GM18498 (cell line): ENCODE results near the gene ZDHHC19.
"Not testable (repeated sequence)": the region's sequence is repeated elsewhere in the genome, so short reads cannot be mapped to it uniquely, and the experiment has no call there.

Experiments used
- ATAC-seq: cut with Tn5 transposase; IDR thresholded peaks from one replicate; pipeline ENCODE4 v1.9.1; 2021; ENCODE audit warnings: mild to moderate bottlenecking, moderate library complexity; ENCODE audit not compliant: unreplicated experiment

ZDHHC19 gene

GRCh38 chr3:196225763-196226364 lies 14.7 kb upstream of the ZDHHC19 start:
- no peak for ATAC-seq

- ATAC-seq = no peak
Observed at GRCh38 chr3:196225086-196225485, 13.9 kb upstream of the ZDHHC19 start.

GRCh38 chr3:196222876-196223595 lies 11.8 kb upstream of the ZDHHC19 start:
- ATAC-seq = no peak

GRCh38 chr3:196220991-196221390 lies 9.8 kb upstream of the ZDHHC19 start:
- ATAC-seq = no peak

- no peak for ATAC-seq
Observed at GRCh38 chr3:196220587-196220986, 9.4 kb upstream of the ZDHHC19 start.

GRCh38 chr3:196219970-196220311 lies 8.7 kb upstream of the ZDHHC19 start:
- no peak for ATAC-seq

- peak; percentile 73 for ATAC-seq
Observed at GRCh38 chr3:196219194-196219969, 8.2 kb upstream of the ZDHHC19 start.

GRCh38 chr3:196218155-196218712 lies 7.0 kb upstream of the ZDHHC19 start:
- ATAC-seq = no peak

GRCh38 chr3:196217307-196218154 lies 6.3 kb upstream of the ZDHHC19 start:
- ATAC-seq = no peak

GRCh38 chr3:196216681-196217211 lies 5.5 kb upstream of the ZDHHC19 start:
- ATAC-seq = no peak

- no peak for ATAC-seq
Observed at GRCh38 chr3:196216089-196216564, 4.9 kb upstream of the ZDHHC19 start, which contains the start of gene SLC51A. SLC51A (plus strand) TSS chr3:196216534; CDS start chr3:196216713, 179 bp downstream.

GRCh38 chr3:196215493-196216020 lies 4.4 kb upstream of the ZDHHC19 start:
- ATAC-seq = no peak

GRCh38 chr3:196214783-196215441 lies 3.7 kb upstream of the ZDHHC19 start:
- ATAC-seq = no peak

GRCh38 chr3:196209944-196210672 lies 1.1 kb downstream of the ZDHHC19 start:
- not testable (repeated sequence) for ATAC-seq

- ATAC-seq = no peak
Observed at GRCh38 chr3:196208942-196209695, 2.1 kb downstream of the ZDHHC19 start.

GRCh38 chr3:196207833-196208607 lies 3.2 kb downstream of the ZDHHC19 start:
- no peak for ATAC-seq

- no peak for ATAC-seq
Observed at GRCh38 chr3:196207159-196207832, 3.9 kb downstream of the ZDHHC19 start.
